Stimulated activated CD8-positive, alpha-beta memory T cell treated with anti-CD3 and anti-CD28 coated beads, Interleukin-15, amount 100 ng/mL, for 24 hours (primary cell): ENCODE measurements around the gene STOM.
"Not testable (repeated sequence)": the region's sequence is repeated elsewhere in the genome, so short reads cannot be mapped to it uniquely, and the experiment has no call there.

Experiments used
- DNase-seq: peaks from one replicate; pipeline ENCODE4 v3.0.0-alpha.2; 2020; ENCODE audit warnings: low read depth

STOM gene

GRCh38 chr9:121300283-121301119 is 69.5 kb downstream of the STOM start:
- no peak for DNase-seq

- DNase-seq: no peak
Observed at GRCh38 chr9:121299467-121300282, 70.4 kb downstream of the STOM start.

DNA sequence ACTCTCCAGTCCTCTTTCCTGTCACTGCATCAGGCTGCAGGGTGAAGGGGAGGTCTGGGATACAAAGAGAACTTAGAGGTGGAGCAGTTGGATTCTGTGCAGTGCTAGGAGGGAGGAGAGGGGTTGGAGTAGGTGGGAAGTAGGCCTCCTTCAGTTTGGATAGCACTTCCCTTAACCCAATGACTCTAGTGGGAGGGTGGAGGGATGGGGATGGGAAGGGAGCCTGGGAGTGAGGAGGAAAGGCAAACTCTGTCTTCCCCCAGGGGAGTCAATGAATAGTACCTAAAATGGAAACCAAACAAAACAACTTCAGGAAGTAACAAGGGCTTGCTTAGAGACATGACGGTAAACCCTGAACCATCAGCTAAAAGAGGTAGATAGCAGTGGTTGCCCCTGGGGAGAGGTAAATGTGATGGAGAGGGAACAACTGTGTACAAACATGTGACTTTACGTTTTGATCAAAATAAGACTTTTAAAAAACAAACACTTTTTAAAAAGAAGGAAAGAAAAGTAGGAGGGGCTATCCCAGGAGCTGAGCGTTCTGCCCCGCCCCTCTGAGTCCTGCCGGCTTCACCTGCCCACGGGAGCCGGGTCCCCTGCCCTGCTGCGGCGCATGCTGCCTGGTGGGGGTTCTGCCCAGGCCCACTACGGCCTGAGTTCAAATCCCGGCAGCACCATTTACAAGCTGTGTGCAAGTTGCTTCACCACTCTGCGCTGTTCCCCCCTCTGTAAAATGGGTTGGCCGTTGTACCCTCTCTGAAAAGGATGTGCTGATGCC is 71.2 kb downstream of the STOM start:
- no peak for DNase-seq

DNA sequence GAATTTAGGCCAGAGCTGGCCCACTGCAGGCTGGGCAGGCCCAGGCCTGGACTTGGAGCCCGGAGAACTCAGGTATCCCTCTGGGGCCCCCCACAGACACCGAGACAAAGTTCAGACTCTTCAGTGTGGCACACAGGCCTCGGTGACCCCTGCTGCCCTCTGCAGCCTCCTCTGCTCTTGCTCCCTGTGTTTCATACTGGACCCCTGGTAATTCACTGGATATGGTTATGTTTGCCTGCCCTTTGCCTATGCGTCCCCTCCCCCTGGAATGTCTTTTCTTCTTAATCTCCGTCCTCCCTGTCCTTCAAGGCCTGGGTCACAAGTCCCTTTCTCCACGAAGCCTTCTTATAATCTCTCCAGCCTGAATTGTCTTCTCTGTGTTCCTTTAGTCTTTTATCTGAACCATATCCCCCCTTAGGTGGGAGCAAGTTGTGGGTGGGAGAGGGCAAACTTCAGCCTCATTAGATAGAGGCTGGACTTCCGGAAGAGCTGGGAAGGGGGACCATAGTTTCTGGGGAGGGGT is 72.0 kb downstream of the STOM start:
- DNase-seq: no peak

GRCh38 chr9:121297389-121297788 is 72.7 kb downstream of the STOM start:
- no peak for DNase-seq

GRCh38 chr9:121296213-121297127 is 73.6 kb downstream of the STOM start:
- DNase-seq: no peak

- DNase-seq: no peak
Observed at GRCh38 chr9:121295662-121296191, 74.3 kb downstream of the STOM start.

- DNase-seq: no peak
Observed at GRCh38 chr9:121294866-121295661, 75.0 kb downstream of the STOM start.

- DNase-seq: no peak
Observed at GRCh38 chr9:121294151-121294743, 75.8 kb downstream of the STOM start.

DNA sequence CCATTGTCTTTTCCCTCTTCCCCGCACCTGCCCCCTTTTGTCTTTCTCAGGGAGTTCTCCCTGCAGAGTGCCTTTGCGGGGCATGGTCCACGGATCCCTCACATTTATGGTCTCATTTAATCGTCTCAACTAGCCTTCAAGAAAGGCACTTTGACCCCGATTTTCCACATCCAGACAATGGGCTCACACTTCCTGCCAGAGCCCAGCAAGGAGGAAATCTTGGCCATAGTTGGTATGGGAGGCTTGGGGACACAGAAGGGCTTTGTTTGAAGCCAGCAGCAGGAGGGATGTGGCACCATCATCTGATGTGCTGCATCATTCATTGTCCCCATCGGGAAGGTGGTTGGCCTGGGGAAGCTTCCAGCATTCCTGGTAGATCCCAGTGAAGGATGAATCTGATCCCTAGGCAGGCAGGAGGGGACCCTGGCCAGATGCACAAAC is 77.2 kb downstream of the STOM start:
- DNase-seq: no peak

- DNase-seq: no peak
Observed at GRCh38 chr9:121292051-121292450, 78.0 kb downstream of the STOM start.

DNA sequence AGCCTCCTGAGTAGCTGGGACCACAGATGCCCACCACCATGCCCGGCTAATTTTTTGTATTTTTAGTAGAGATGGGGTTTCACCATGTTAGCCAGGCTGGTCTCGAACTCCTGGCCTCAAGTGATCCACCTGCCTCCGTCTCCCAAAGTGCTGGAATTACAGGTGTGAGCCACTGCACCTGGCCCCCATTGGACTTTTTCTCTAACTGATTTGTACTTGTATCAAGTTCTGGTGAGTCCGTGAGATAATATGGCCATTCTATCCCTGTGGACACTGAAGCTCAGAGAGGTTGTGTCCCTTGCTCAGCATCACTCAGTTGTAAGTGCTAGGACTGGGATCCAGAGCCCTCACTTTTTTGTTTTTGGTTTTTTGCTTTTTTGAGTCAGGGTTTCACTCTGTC is 78.5 kb downstream of the STOM start:
- not testable (repeated sequence) for DNase-seq

DNA sequence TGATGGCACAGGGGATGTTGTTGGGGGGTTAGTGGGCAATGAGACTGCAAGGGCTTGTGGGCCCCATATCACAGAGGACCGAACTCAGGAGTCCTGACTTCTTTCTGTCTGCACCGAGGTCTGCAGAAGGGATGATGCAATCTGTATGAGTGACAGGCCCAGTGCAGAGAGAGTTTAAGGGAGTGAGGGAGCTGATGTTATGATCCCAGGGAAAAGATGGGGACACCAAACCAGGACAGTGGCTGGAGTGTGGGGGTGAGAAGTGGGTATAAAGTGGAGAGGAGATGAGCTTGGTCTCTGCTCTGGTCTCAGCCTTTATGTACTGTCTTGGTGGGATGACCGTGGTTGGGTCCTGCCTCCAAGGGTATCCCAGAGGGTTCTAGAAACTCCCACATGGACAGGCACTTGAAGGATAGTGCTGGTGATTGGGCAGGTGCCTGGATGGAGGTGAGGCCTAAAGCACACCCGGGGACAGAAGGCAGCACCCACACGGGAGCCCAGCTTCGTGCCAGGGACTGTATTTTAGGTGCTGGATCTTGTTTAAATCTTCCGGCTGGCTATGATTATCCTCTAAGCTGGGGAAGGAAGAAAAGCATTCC is 80.2 kb downstream of the STOM start:
- no peak for DNase-seq

GRCh38 chr9:121289026-121289771 is 80.9 kb downstream of the STOM start:
- no peak for DNase-seq
